Measurements from ENCODE around the gene SPEN. TPM values are rescaled to one million over a fixed set of nuclear protein-coding genes. Genes with fewer than 3 reads are reported as not detected.

SPEN gene
- total RNA-seq, 1 experiment from 2014 or later, result 44.2 TPM

- TF ChIP-seq CTCF (IDR thresholded peaks at IDR 0.05; ENCODE audit: unreplicated experiment), result no peak
- Mint-ChIP-seq H3K9me3 (ENCODE audit: unreplicated experiment) (no peaks in the 10 kb centered on the region), H3K27me3 (ENCODE audit: insufficient read depth, unreplicated experiment) (no peaks in the 10 kb centered on the region), H3K36me3 (ENCODE audit: insufficient read depth, unreplicated experiment) (peaks cover 98% of the 10 kb centered on the region), H3K4me1 (ENCODE audit: insufficient read depth, unreplicated experiment) (no peaks in the 10 kb centered on the region), H3K27ac (ENCODE audit: low read depth, unreplicated experiment) (no peak overlapping the region), H3K4me3 (ENCODE audit: unreplicated experiment) (no peak overlapping the region)
- intact Hi-C loops (cut with micrococcal nuclease), result no loop called here
- no peak for DNase-seq (ENCODE audit: unreplicated experiment)
- ChIA-PET POLR2A (interaction anchor here (0.5 to 0.6 kb wide), 2 partner anchors 122 to 1564 kb away, joined by 4 read pairs; no protein-coding TSS in a partner anchor), CTCF (interaction anchor here (0.5 to 0.6 kb wide), 2 partner anchors 53 to 628 kb away, joined by 3 read pairs; no protein-coding TSS in a partner anchor)
- no TSS peak for BruUV-seq (replicated peaks)
Observed at GRCh38 chr1:15931884-15932283, 84.4 kb downstream of the SPEN start.

DNA sequence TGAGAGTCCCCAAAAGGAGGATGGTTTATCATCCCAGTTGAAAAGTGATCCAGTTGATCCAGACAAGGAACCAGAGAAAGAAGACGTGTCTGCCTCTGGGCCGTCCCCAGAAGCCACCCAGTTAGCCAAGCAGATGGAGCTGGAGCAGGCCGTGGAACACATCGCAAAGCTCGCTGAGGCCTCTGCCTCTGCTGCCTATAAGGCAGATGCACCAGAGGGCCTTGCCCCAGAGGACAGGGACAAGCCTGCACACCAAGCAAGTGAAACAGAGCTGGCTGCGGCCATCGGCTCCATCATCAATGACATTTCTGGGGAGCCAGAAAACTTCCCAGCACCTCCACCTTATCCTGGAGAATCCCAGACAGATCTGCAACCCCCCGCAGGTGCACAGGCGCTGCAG lies 85.1 kb downstream of the SPEN start:
- TF ChIP-seq CTCF (IDR thresholded peaks at IDR 0.05; ENCODE audit: unreplicated experiment), result no peak
- POLR2A ChIA-PET, result interaction anchor here (1.1 kb wide), 1 partner anchor 85 kb away, joined by 3 read pairs; the partner anchor contains the start of gene SPEN
- intact Hi-C loops (cut with micrococcal nuclease), result no loop called here
- BruUV-seq (replicated peaks), result no TSS peak
- H3K27ac Mint-ChIP-seq (ENCODE audit: low read depth, unreplicated experiment), result no peak overlapping the region
- no peak for DNase-seq (ENCODE audit: unreplicated experiment)
- no peaks in the 10 kb centered on the region for H3K9me3 Mint-ChIP-seq (ENCODE audit: unreplicated experiment)
- CTCF ChIA-PET, result interaction anchor here (0.6 to 1.5 kb wide), 2 partner anchors 141 to 628 kb away, joined by 3 to 7 read pairs; no protein-coding TSS in a partner anchor
- no peaks in the 10 kb centered on the region for H3K27me3 Mint-ChIP-seq (ENCODE audit: insufficient read depth, unreplicated experiment)
- no peaks in the 10 kb centered on the region for H3K4me1 Mint-ChIP-seq (ENCODE audit: insufficient read depth, unreplicated experiment)
- H3K4me3 Mint-ChIP-seq (ENCODE audit: unreplicated experiment), result no peak overlapping the region
- H3K36me3 Mint-ChIP-seq (ENCODE audit: insufficient read depth, unreplicated experiment), result peaks cover 99% of the 10 kb centered on the region

GRCh38 chr1:15933684-15934083 lies 86.2 kb downstream of the SPEN start:
- intact Hi-C loops (cut with micrococcal nuclease), result no loop called here
- no peak for TF ChIP-seq CTCF (IDR thresholded peaks at IDR 0.05; ENCODE audit: unreplicated experiment)
- POLR2A ChIA-PET, result interaction anchor here (1.1 kb wide), 1 partner anchor 86 kb away, joined by 3 read pairs; the partner anchor contains the start of gene SPEN

DNA sequence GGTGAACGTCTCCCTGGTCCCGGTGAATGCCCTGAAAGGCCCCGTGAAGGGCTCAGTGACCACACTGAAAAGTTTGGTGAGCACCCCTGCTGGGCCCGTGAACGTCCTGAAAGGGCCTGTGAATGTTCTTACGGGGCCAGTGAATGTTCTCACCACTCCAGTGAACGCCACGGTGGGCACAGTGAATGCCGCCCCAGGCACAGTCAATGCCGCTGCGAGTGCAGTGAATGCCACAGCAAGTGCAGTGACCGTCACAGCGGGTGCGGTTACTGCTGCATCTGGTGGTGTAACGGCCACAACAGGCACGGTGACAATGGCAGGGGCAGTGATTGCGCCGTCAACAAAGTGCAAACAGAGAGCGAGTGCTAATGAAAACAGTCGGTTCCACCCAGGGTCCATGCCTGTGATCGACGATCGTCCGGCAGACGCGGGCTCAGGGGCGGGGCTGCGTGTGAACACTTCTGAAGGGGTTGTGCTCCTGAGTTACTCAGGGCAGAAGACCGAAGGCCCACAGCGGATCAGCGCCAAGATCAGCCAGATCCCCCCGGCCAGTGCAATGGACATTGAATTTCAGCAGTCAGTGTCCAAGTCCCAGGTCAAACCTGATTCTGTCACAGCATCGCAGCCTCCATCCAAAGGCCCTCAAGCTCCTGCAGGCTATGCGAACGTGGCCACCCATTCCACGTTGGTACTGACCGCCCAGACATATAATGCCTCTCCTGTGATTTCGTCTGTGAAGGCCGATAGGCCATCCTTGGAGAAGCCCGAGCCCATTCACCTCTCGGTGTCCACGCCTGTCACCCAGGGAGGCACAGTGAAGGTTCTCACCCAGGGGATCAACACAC lies 86.9 kb downstream of the SPEN start:
- Mint-ChIP-seq H3K27me3 (ENCODE audit: insufficient read depth, unreplicated experiment) (no peaks in the 10 kb centered on the region), H3K9me3 (ENCODE audit: unreplicated experiment) (no peaks in the 10 kb centered on the region), H3K4me1 (ENCODE audit: insufficient read depth, unreplicated experiment) (peaks cover 5% of the 10 kb centered on the region), H3K4me3 (ENCODE audit: unreplicated experiment) (no peak overlapping the region), H3K36me3 (ENCODE audit: insufficient read depth, unreplicated experiment) (peaks cover 98% of the 10 kb centered on the region), H3K27ac (ENCODE audit: low read depth, unreplicated experiment) (no peak overlapping the region)
- BruUV-seq (replicated peaks), result no TSS peak
- intact Hi-C loops (cut with micrococcal nuclease), result no loop called here
- DNase-seq (ENCODE audit: unreplicated experiment), result no peak
- POLR2A ChIA-PET, result interaction anchor here (0.9 kb wide), 1 partner anchor 11 kb away, joined by 4 read pairs; no protein-coding TSS in a partner anchor
- CTCF ChIA-PET, result interaction anchor here (1.0 to 1.5 kb wide), 2 partner anchors 118 to 143 kb away, joined by 3 to 7 read pairs; no protein-coding TSS in a partner anchor
- TF ChIP-seq CTCF (IDR thresholded peaks at IDR 0.05; ENCODE audit: unreplicated experiment), result no peak

More at GRCh38 chr1:15933684-15934083, 86.2 kb downstream of the SPEN start:
- CTCF ChIA-PET, result interaction anchor here (1.0 to 1.5 kb wide), 2 partner anchors 118 to 142 kb away, joined by 3 to 7 read pairs; no protein-coding TSS in a partner anchor
- Mint-ChIP-seq H3K27ac (ENCODE audit: low read depth, unreplicated experiment) (peak overlapping the region; percentile 39), H3K9me3 (ENCODE audit: unreplicated experiment) (no peaks in the 10 kb centered on the region), H3K4me1 (ENCODE audit: insufficient read depth, unreplicated experiment) (no peaks in the 10 kb centered on the region), H3K27me3 (ENCODE audit: insufficient read depth, unreplicated experiment) (no peaks in the 10 kb centered on the region), H3K36me3 (ENCODE audit: insufficient read depth, unreplicated experiment) (peaks cover 99% of the 10 kb centered on the region), H3K4me3 (ENCODE audit: unreplicated experiment) (no peak overlapping the region)
- DNase-seq (ENCODE audit: unreplicated experiment), result no peak
- BruUV-seq (replicated peaks), result no TSS peak

Measured in MCF 10A (cell line).